ENCODE measurements around the gene MAP2K1. TPM values are rescaled to one million over a fixed set of nuclear protein-coding genes. Genes with fewer than 3 reads are reported as not detected.

The MAP2K1 gene
- total and polyA plus RNA-seq, 2 of the 4 experiments (the other 2 are of a cell fraction) = 34.7 to 37.8 TPM

GRCh38 chr15:66486887-66487286 lies 100.2 kb downstream of the MAP2K1 start:
- BruUV-seq (replicated peaks) = no TSS peak
- no peak overlapping the region for H3K4ac ChIP-seq (ENCODE audit: low read depth, low read length)
- WGBS, 2 experiments (ENCODE audit: extremely low coverage in 2 of 2, insufficient read length in 1 of 2) = 100% methylated on average over 1 of the region's 3 CpGs; no CpG with 5 or more reads in 1 of the 2 experiments

More at GRCh38 chr15:66486887-66487286, 100.2 kb downstream of the MAP2K1 start:
- Histone ChIP-seq H3K9me1 (ENCODE audit: insufficient read depth, low read length) (peaks cover 12% of the 10 kb centered on the region), H3K4me1 (ENCODE audit: control insufficient read depth, insufficient read depth, low read length) (peaks cover 3% of the 10 kb centered on the region; the same call in 1 of the 2 replicates), H4K8ac (ENCODE audit: low read depth in 2 of 2, low read length in 2 of 2) (no peak overlapping the region), H3K9me3 (ENCODE audit: control insufficient read depth, insufficient read depth, low read length) (no peaks in the 10 kb centered on the region), H2BK120ac (ENCODE audit: low read depth, low read length) (no peak overlapping the region), H3K4me3 (ENCODE audit: insufficient read depth, low read depth, low read length) (no peak overlapping the region), H3K36me3 (ENCODE audit: control insufficient read depth, insufficient read depth, low read length) (peaks cover 55% of the 10 kb centered on the region), H4K5ac (ENCODE audit: low read depth, low read length) (no peak overlapping the region), H4K20me1 (ENCODE audit: insufficient read depth, low read length) (peaks cover 10% of the 10 kb centered on the region), H3K56ac (ENCODE audit: extremely low read depth, insufficient read depth, low read length) (no peak overlapping the region), H2BK20ac (ENCODE audit: low read depth, low read length) (no peak overlapping the region), H3K18ac (ENCODE audit: low read depth, low read length) (no peak overlapping the region), H3K9ac (ENCODE audit: low read depth, low read length) (no peak overlapping the region), H2AK9ac (replicated peaks; ENCODE audit: low read depth, low read length, poor library complexity) (no peak overlapping the region), H3K23ac (ENCODE audit: low read depth, low read length) (no peak overlapping the region), H3K14ac (replicated peaks; ENCODE audit: low read depth, low read length) (no peak overlapping the region), H4K91ac (ENCODE audit: insufficient read depth, low read depth, low read length) (no peak overlapping the region), H2BK5ac (ENCODE audit: low read depth, low read length, poor library complexity, severe bottlenecking) (no peak overlapping the region), H3K27ac (ENCODE audit: insufficient read depth, low read length) (no peak overlapping the region), H2BK15ac (ENCODE audit: low read depth, low read length) (no peak overlapping the region), H2AK5ac (ENCODE audit: low read depth, low read length) (no peak overlapping the region), H3K27me3 (ENCODE audit: control insufficient read depth, insufficient read depth, low read length) (no peaks in the 10 kb centered on the region), H2AFZ (replicated peaks; ENCODE audit: low read length, poor library complexity) (no peak overlapping the region), H3K4me2 (ENCODE audit: low read depth, low read length) (no peak overlapping the region), H3K79me1 (ENCODE audit: low read depth in 1 of 2, low read length in 2 of 2) (peaks cover 27 to 29% of the 10 kb centered on the region in 2 experiments)
- dilution Hi-C loops (cut with HindIII; ENCODE audit: low sequenced_read_pairs, unreplicated experiment) (no loop called here), intact Hi-C loops (cut with micrococcal nuclease) (no loop called here), in situ Hi-C loops (cut with MboI; ENCODE audit: low sequenced_read_pairs) (loop anchor here (25.0 kb wide), 1 partner anchor 575 kb away; no protein-coding TSS in a partner anchor)
- CTCF ChIA-PET = no interaction called here
- TF ChIP-seq RAD21 (IDR thresholded peaks at IDR 0.05; ENCODE audit: low read length) (no peak), FOS (IDR thresholded peaks at IDR 0.05; ENCODE audit: low read depth, low read length) (no peak), RCOR1 (IDR thresholded peaks at IDR 0.05; ENCODE audit: insufficient replicate concordance, low read length) (no peak)
- TF ChIP-seq, protein P1, sequence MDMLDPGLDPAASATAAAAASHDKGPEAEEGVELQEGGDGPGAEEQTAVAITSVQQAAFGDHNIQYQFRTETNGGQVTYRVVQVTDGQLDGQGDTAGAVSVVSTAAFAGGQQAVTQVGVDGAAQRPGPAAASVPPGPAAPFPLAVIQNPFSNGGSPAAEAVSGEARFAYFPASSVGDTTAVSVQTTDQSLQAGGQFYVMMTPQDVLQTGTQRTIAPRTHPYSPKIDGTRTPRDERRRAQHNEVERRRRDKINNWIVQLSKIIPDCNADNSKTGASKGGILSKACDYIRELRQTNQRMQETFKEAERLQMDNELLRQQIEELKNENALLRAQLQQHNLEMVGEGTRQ (IDR thresholded peaks at IDR 0.05; ENCODE audit: low read depth, low read length) = no peak
- POLR2A ChIA-PET (ENCODE audit: unreplicated experiment) = no interaction called here
- DNase-seq (no peak), ATAC-seq (ENCODE audit: low read depth) (no peak)

Measured in IMR-90 (cell line).